ENCODE data around the gene NREP. TPM values are rescaled to one million over a fixed set of nuclear protein-coding genes. Genes with fewer than 3 reads are reported as not detected.
A peak's percentile ranks its signal among the peaks of the same experiment; 100 is the strongest.

Gene NREP
- total RNA-seq, 3 donors from 2014 or later: 16.8 to 24.0 (median 18.1) TPM

DNA sequence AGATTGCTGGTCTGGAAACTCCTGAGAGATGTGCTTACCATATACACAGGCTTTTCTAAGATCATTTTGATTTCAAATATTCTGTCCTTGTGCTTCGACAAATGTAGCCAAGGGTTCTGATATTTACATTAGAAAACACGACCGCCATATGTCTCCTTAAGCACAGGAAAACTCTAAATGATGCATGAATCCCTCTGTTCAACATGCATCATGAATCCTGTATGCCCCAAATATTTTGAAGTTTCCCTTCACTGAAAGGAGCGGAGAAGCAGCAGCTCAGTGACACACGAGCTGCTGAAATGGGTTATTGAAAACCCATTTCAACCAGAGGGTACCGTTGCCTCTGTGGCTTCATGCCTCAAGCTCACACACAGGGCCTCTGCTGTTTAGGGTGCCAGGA lies 74.4 kb downstream of the NREP start:
- Histone ChIP-seq H3K4me1 (ENCODE audit: low read depth) (no peaks in the 10 kb centered on the region), H3K9me3 (no peaks in the 10 kb centered on the region), H3K36me3 (ENCODE audit: low read depth) (no peaks in the 10 kb centered on the region), H3K4me3 (no peak overlapping the region)
- ATAC-seq (no peak), DNase-seq (no peak)
- intact Hi-C loops (cut with DNase I, micrococcal nuclease): no loop called here
- TF ChIP-seq CTCF (IDR thresholded peaks at IDR 0.05): no peak

GRCh38 chr5:111682121-111682520 lies 74.9 kb downstream of the NREP start:
- Histone ChIP-seq H3K9me3 (no peaks in the 10 kb centered on the region), H3K36me3 (ENCODE audit: low read depth) (no peaks in the 10 kb centered on the region), H3K4me3 (no peak overlapping the region), H3K4me1 (ENCODE audit: low read depth) (no peaks in the 10 kb centered on the region)
- ATAC-seq: no peak
- no peak for TF ChIP-seq CTCF (IDR thresholded peaks at IDR 0.05)
- intact Hi-C loops (cut with DNase I, micrococcal nuclease): no loop called here
- DNase-seq: no peak

DNA sequence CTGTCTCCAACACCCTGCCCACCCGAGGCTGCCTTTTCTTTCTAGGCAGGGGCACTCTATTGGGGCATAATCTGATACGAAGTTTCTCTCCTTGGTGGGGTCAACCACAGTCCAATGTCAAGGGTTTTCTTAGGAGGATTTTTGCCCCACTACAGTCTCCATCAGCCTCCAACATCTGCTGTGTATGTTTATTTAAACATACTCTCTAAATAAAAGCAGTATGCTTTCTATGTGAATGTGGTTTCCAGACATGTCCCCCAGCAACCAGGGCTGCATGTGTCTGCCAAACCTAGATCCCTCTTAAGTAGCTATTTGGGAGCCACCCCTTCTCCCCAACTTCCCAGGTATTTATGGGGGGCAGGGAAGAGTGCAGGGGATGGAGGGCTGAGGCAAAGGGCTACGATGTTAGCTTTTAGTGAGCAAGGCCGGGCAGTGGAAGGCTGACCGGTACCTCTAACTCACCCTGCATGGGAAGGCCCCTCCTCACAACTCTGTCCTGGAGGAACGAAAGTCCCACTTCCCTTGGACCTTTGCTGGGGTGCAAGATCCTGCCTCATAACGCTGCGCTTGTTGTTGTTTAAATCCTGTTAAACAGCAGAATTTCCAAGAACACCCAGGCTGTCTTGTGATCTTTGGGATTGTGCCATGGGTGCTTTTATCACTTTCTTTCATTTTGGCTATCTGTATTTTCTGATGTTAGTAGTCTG lies 75.4 kb downstream of the NREP start:
- Histone ChIP-seq H3K36me3 (ENCODE audit: low read depth) (no peaks in the 10 kb centered on the region), H3K4me3 (no peak overlapping the region), H3K9me3 (no peaks in the 10 kb centered on the region), H3K4me1 (ENCODE audit: low read depth) (no peaks in the 10 kb centered on the region)
- intact Hi-C loops (cut with DNase I, micrococcal nuclease): no loop called here
- no peak for DNase-seq
- no peak for TF ChIP-seq CTCF (IDR thresholded peaks at IDR 0.05)
- ATAC-seq: no peak

DNA sequence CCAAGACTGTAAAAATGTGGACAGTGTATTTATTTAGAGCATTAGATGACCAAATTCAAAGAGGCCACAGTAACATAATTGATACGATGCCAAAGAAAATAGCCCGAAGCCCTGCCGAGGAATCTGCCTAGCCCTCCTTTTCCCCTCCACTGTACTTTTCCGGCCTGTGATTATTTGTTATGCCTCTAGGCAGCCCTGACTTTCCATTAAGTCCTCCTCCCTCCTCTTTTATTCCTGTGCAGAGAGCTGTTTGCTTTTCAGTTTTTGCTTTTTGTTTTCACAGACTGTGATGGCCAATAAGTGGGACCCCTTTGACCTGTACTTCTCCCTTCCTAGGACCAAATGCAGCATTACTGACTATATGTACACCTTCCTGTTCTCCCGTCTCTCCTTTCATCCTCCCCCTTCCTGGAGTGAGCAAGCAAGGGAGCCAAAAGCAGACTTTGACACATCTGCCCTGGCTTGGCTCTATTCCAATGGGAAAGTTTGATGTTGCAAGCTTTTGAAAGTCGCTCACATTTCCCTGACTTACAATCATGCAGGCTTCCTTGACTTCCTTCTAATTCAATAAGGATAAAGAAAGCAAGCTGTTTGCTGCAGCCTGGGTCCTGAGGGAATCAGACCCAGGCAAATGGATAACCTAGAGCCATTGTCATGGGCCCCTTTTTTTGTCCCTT lies 76.1 kb downstream of the NREP start:
- DNase-seq (peak in 2 of 3 donors; percentile 44 to 74), ATAC-seq (peak; percentile 96)

GRCh38 chr5:111679611-111680010 lies 77.4 kb downstream of the NREP start:
- intact Hi-C loops (cut with DNase I, micrococcal nuclease): no loop called here
- ATAC-seq: no peak
- no peaks in the 10 kb centered on the region for H3K4me1 ChIP-seq (ENCODE audit: low read depth)

More for the DNA sequence above, 76.1 kb downstream of the NREP start:
- H3K9me3 ChIP-seq: no peaks in the 10 kb centered on the region
- no peaks in the 10 kb centered on the region for H3K4me1 ChIP-seq (ENCODE audit: low read depth)
- no peak for TF ChIP-seq CTCF (IDR thresholded peaks at IDR 0.05)
- H3K4me3 ChIP-seq: no peak overlapping the region
- intact Hi-C loops (cut with DNase I, micrococcal nuclease): no loop called here
- no peaks in the 10 kb centered on the region for H3K36me3 ChIP-seq (ENCODE audit: low read depth)

More at GRCh38 chr5:111679611-111680010, 77.4 kb downstream of the NREP start:
- TF ChIP-seq CTCF (IDR thresholded peaks at IDR 0.05): no peak
- Histone ChIP-seq H3K9me3 (no peaks in the 10 kb centered on the region), H3K4me3 (no peak overlapping the region), H3K36me3 (ENCODE audit: low read depth) (no peaks in the 10 kb centered on the region)
- no peak for DNase-seq

Other genes starting within 250 kb of the NREP start
- gene STARD4, start 244.7 kb downstream of the NREP start, total RNA-seq: 10 to 100 TPM; 18.8 to 37.5 (median 36.0) TPM

Data from mucosa of descending colon (tissue), 3 donors.